IMR-90 (cell line): ENCODE results near the gene ATOSA. TPM values are rescaled to one million over a fixed set of nuclear protein-coding genes. Genes with fewer than 3 reads are reported as not detected.

ENCODE experiments used
- ATAC-seq: fragments of 200-7000 bp; cut with Tn5 transposase; 2 replicates; pipeline ENCODE4 v1.9.1; 2020; ENCODE audit warnings: low read depth, mild to moderate bottlenecking, moderate library complexity
- BruUV-seq: library from RNA; stranded (reverse); fragments of 400-500 nt; replicated peaks from 2 replicates; lab custom pipeline; 2021; lab: Mats Ljungman, UMichigan
- CTCF ChIA-PET: fragments of 300-600 bp; formaldehyde crosslinking; extraction: SDS; loops from one replicate; lab custom pipeline; 2021; ENCODE audit warnings: antibody characterized with exemption; lab: Yijun Ruan, JAX
- POLR2A ChIA-PET: fragments of 300-600 bp; sonication (Branson Sonifier 250); formaldehyde crosslinking; loops from one replicate; lab custom pipeline; 2022; ENCODE audit warnings: antibody characterized with exemption; ENCODE audit not compliant: unreplicated experiment; lab: Charles Lee
- DNase-seq: peaks from one replicate; pipeline ENCODE4 v3.0.0; 2013
- H2AFZ ChIP-seq: replicated peaks from 2 replicates; pipeline ENCODE3; 2013; ENCODE audit warnings: low read length, mild to moderate bottlenecking; ENCODE audit not compliant: poor library complexity
- H2AK5ac ChIP-seq: 2 replicates; pipeline ENCODE4 v1.6.1; 2013; ENCODE audit warnings: low read depth, low read length, inconsistent platforms
- H2AK9ac ChIP-seq: replicated peaks from 2 replicates; pipeline ENCODE3; 2013; ENCODE audit warnings: mild to moderate bottlenecking, low read depth, low read length, moderate library complexity; ENCODE audit not compliant: poor library complexity
- H2BK120ac ChIP-seq: 2 replicates; pipeline ENCODE4 v1.6.1; 2013; ENCODE audit warnings: low read depth, low read length, inconsistent platforms
- H2BK15ac ChIP-seq: 3 replicates; pipeline ENCODE4 v1.6.1; 2013; ENCODE audit warnings: low read depth, low read length, inconsistent platforms
- H2BK20ac ChIP-seq: 2 replicates; pipeline ENCODE4 v1.6.1; 2013; ENCODE audit warnings: low read depth, mild to moderate bottlenecking, inconsistent platforms, low read length, moderate library complexity
- H2BK5ac ChIP-seq: 2 replicates; pipeline ENCODE4 v1.6.1; 2013; ENCODE audit warnings: mild to moderate bottlenecking, low read depth, low read length, inconsistent platforms; ENCODE audit not compliant: poor library complexity, severe bottlenecking
- H3K14ac ChIP-seq: replicated peaks from 2 replicates; pipeline ENCODE4 v1.6.1; 2013; ENCODE audit warnings: low read depth, low read length, inconsistent platforms
- H3K18ac ChIP-seq: 2 replicates; pipeline ENCODE4 v1.6.1; 2013; ENCODE audit warnings: low read depth, low read length, control low read depth
- H3K23ac ChIP-seq: 2 replicates; pipeline ENCODE4 v1.6.1; 2013; ENCODE audit warnings: low read depth, low read length, inconsistent platforms
- H3K27ac ChIP-seq: 2 replicates; pipeline ENCODE4 v1.5.1; 2013; ENCODE audit warnings: mild to moderate bottlenecking, control low read depth, low read length; ENCODE audit not compliant: insufficient read depth
- H3K27me3 ChIP-seq: 2 replicates; pipeline ENCODE4 v1.6.1; 2013; ENCODE audit warnings: low read length; ENCODE audit not compliant: control insufficient read depth, insufficient read depth
- H3K36me3 ChIP-seq: 2 replicates; pipeline ENCODE4 v1.6.1; 2013; ENCODE audit warnings: low read length, mixed read lengths; ENCODE audit not compliant: control insufficient read depth, insufficient read depth
- H3K4ac ChIP-seq: 2 replicates; pipeline ENCODE4 v1.6.1; 2013; ENCODE audit warnings: low read depth, low read length, inconsistent platforms
- H3K4me1 ChIP-seq: 2 replicates; pipeline ENCODE4 v1.6.1; 2013; ENCODE audit warnings: low read length, mixed read lengths; ENCODE audit not compliant: control insufficient read depth, insufficient read depth
- H3K4me2 ChIP-seq: 2 replicates; pipeline ENCODE4 v1.6.1; 2013; ENCODE audit warnings: low read depth, mild to moderate bottlenecking, control low read depth, low read length, moderate library complexity
- H3K4me3 ChIP-seq: 2 replicates; pipeline ENCODE4 v1.5.1; 2013; ENCODE audit warnings: low read depth, mild to moderate bottlenecking, control low read depth, low read length, moderate library complexity; ENCODE audit not compliant: insufficient read depth
- H3K56ac ChIP-seq: 2 replicates; pipeline ENCODE4 v1.6.1; 2013; ENCODE audit warnings: low read length, inconsistent platforms; ENCODE audit not compliant: insufficient read depth; ENCODE audit errors: extremely low read depth
- H3K79me1 ChIP-seq, 2 experiments: 2 replicates each; pipeline ENCODE4 v1.6.1; 2013; ENCODE audit warnings: low read length in 2 of 2, inconsistent platforms in 1 of 2, low read depth in 1 of 2
- H3K9ac ChIP-seq: 2 replicates; pipeline ENCODE4 v1.6.1; 2013; ENCODE audit warnings: low read depth, low read length, control low read depth
- H3K9me1 ChIP-seq: 2 replicates; pipeline ENCODE4 v1.6.1; 2013; ENCODE audit warnings: low read length, inconsistent platforms; ENCODE audit not compliant: insufficient read depth
- H3K9me3 ChIP-seq: 2 replicates; pipeline ENCODE4 v1.6.1; 2013; ENCODE audit warnings: low read length; ENCODE audit not compliant: control insufficient read depth, insufficient read depth
- H4K20me1 ChIP-seq: 2 replicates; pipeline ENCODE4 v1.6.1; 2013; ENCODE audit warnings: low read length, inconsistent platforms; ENCODE audit not compliant: insufficient read depth
- H4K5ac ChIP-seq: 2 replicates; pipeline ENCODE4 v1.6.1; 2013; ENCODE audit warnings: mild to moderate bottlenecking, low read depth, low read length, control low read depth
- H4K8ac ChIP-seq, 2 experiments: 2 replicates each; pipeline ENCODE4 v1.6.1; 2013; ENCODE audit warnings: low read depth in 2 of 2, low read length in 2 of 2, control low read depth in 1 of 2, inconsistent platforms in 1 of 2
- H4K91ac ChIP-seq: 2 replicates; pipeline ENCODE4 v1.6.1; 2013; ENCODE audit warnings: low read depth, low read length, inconsistent platforms; ENCODE audit not compliant: insufficient read depth
- RAD21 ChIP-seq: IDR thresholded peaks from 2 replicates; pipeline ENCODE4 v1.6.1; 2012; ENCODE audit warnings: low read length, improper control_type of control experiment
- RCOR1 ChIP-seq: IDR thresholded peaks from 2 replicates; pipeline ENCODE4 v1.6.1; 2012; ENCODE audit warnings: mild to moderate bottlenecking, low read length, improper control_type of control experiment; ENCODE audit not compliant: insufficient replicate concordance
- SMC3 ChIP-seq: fragments of 150-350 bp; IDR thresholded peaks from 2 replicates; pipeline ENCODE4 v1.6.1; 2016; ENCODE audit warnings: low read depth, mild to moderate bottlenecking, antibody characterized with exemption, low read length, moderate library complexity
- WGBS, 2 experiments: methylation state at CpG; one replicate each; pipeline versions ENCODE4 v1.1.5 to v1.1.7; 2013; ENCODE audit warnings: missing lambda C conversion rate in 2 of 2; ENCODE audit not compliant: insufficient read length in 1 of 2; ENCODE audit errors: extremely low coverage in 2 of 2; 5-methylcytosine and 5-hydroxymethylcytosine counted together
- dilution Hi-C: fragments of 300-500 bp; cut with HindIII; formaldehyde crosslinking; loops from one replicate; pipeline ENCODE4 v1.14.3; 2018; ENCODE audit warnings: low sequenced_read_pairs; ENCODE audit not compliant: unreplicated experiment
- in situ Hi-C: fragments of 300-500 bp; cut with MboI; formaldehyde crosslinking; loops from 3 replicates; pipeline ENCODE4 v1.14.3; 2019; ENCODE audit warnings: low sequenced_read_pairs, inconsistent platforms, mixed read lengths
- intact Hi-C: fragments of 100-400 bp; cut with micrococcal nuclease; formaldehyde crosslinking; loops from 2 replicates; pipeline ENCODE4 v1.10.0; 2022
- polyA plus RNA-seq, 3 experiments: library from polyadenylated mRNA; depleted of rRNA; stranded (reverse); fragments of >200 nt; gene quantifications; 2 replicates each; pipeline ENCODE4 v1.2.3, GENCODE V29; 2012; ENCODE audit warnings: low replicate concordance in 1 of 3
- total RNA-seq: library from RNA; depleted of rRNA; stranded (reverse); fragments of >200 nt; gene quantifications from 2 replicates; pipeline ENCODE4 v1.2.3, GENCODE V29; 2012

Gene ATOSA
- total and polyA plus RNA-seq, 2 of the 4 experiments (the other 2 are of a cell fraction): 13.2 to 17.2 TPM

GRCh38 chr15:52660192-52660591, 19.0 kb downstream of the ATOSA start:
- peaks cover 2% of the 10 kb centered on the region; the same call in 1 of the 2 replicates for H3K9me1 ChIP-seq
- no peaks in the 10 kb centered on the region for H3K27me3 ChIP-seq
- no peak overlapping the region for H3K23ac ChIP-seq
- dilution Hi-C loops: no loop called here
- H3K9ac ChIP-seq: no peak overlapping the region
- H3K18ac ChIP-seq: no peak overlapping the region
- in situ Hi-C loops: loop anchor here (25.0 kb wide), 1 partner anchor 648 kb away; the partner anchor contains the start of gene MAPK6
- H4K8ac ChIP-seq: no peak overlapping the region
- H3K9me3 ChIP-seq: no peaks in the 10 kb centered on the region
- DNase-seq: no peak
- no peak overlapping the region for H2AFZ ChIP-seq
- no peak overlapping the region for H3K14ac ChIP-seq
- ChIA-PET POLR2A (no interaction called here), CTCF (no interaction called here)
- no peaks in the 10 kb centered on the region for H4K20me1 ChIP-seq
- ATAC-seq: no peak
- no CpG with 5 or more reads among the region's 3 CpGs for WGBS, 2 experiments
- H3K4me1 ChIP-seq: peaks cover 2% of the 10 kb centered on the region; the same call in 1 of the 2 replicates
- no peak overlapping the region for H2BK15ac ChIP-seq
- no peak overlapping the region for H4K5ac ChIP-seq
- H3K4me3 ChIP-seq: no peak overlapping the region
- BruUV-seq: no TSS peak
- no peak overlapping the region for H3K27ac ChIP-seq
- H2BK120ac ChIP-seq: no peak overlapping the region
- H4K91ac ChIP-seq: no peak overlapping the region
- H3K56ac ChIP-seq: no peak overlapping the region
- H2BK5ac ChIP-seq: no peak overlapping the region
- H2BK20ac ChIP-seq: no peak overlapping the region
- H3K4me2 ChIP-seq: no peak overlapping the region
- no peak overlapping the region for H2AK5ac ChIP-seq
- TF ChIP-seq RCOR1 (no peak), SMC3 (no peak), RAD21 (no peak)
- no peak overlapping the region for H3K4ac ChIP-seq
- H2AK9ac ChIP-seq: no peak overlapping the region
- intact Hi-C loops: no loop called here
- H3K36me3 ChIP-seq: peaks cover 6% of the 10 kb centered on the region
- H3K79me1 ChIP-seq: peaks cover 5 to 14% of the 10 kb centered on the region in 2 experiments; a peak in 2 of 4 replicates
